Measurements from ENCODE around the gene FAM9A. TPM values are rescaled to one million over a fixed set of nuclear protein-coding genes. Genes with fewer than 3 reads are reported as not detected.

The FAM9A gene
- total RNA-seq (2014; rRNA removed; shearing (Covaris generic)), result not detected in 2 replicates

DNA sequence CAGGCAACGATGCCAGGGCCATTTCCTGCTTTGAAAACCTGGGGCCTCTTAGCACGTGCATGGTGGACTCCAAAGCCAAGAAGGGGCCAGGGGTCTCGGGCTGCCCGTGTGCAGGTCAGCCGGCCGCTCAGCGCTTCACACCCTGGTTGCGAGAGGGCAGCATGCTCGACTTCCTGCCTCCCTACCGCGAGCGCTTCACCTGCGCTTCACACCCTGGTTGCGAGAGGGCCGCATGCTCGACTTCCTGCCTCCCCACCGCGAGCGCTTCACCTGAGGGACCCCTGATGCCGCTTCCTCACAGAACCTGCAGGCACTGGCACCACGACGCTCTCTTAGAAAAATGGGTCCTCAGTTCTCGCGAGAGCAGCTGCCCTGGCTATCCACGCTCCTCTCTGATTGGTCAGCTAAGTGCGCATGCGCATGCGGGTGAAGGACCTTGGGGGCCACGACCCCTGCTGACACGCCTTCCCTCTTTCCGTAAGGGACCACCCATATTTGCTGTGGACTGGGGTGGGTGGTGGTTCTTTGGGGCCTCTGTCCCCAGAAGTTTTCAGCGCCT is at the start of gene FAM9A:
Gene FAM9A (minus strand): TSS at position 343 of the 559 bp plus-strand sequence. CDS start 1,212 bp downstream, outside the sequence.
- no peak for DNase-seq (ENCODE audit: low spot score)

DNA sequence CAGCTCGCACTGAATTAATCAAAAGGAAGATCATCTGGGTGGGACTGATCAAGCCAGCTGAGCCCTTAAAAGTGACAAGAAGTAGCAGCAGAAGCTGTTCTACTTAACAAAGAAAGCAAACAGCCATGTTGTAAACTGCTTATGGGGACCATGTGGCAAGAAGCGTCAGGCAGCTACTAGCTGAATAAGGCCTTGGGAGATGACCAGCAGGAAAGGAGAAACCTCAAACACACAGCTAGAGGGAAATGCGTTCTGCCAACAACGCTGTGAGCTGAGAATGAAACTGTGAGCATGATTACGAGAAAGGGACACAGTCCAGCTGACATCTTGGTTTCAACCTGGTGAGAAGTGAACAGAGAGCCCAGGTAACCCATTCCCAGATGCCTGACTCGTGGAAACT is 49.3 kb upstream of the FAM9A start:
- DNase-seq (ENCODE audit: low spot score), result no peak

DNA sequence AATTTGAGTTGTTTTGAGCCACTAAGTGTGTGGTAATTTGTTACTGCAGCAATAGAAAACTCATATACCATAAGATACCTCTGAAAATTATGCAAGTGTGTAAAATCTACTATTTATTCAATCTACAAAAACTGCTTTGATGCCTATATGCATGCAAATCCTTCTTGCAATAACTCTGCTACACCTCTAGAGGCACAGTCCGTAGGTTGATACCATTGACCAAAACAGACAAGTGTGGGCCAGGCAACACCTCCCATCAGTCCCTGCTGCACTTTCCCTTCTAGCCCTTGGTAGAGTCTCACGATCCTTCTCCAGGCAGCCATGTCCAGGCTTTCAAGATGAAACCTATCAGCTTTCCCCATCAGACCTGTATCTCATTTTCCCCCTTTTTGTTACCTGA is 48.8 kb upstream of the FAM9A start:
- DNase-seq (ENCODE audit: low spot score), result peak; percentile 4

DNA sequence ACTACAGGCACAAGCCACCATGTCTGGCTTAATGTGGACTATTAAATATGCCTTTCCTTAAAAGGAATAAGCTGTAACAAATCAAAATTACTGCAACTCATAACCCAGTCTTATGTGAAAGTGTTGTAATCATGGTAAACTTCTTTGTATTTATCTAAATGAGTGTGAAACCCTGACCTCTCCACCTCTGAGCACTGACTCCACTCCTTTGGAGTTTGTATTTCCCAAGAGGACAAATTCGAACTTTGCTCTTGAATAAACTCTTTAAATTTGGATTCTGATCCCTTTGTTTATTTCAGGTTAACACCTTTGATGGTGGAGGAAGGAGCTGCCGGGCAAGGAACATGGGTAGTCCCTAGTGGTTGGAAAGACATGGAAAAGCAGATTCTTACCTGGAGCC is 48.3 kb upstream of the FAM9A start:
- no peak for DNase-seq (ENCODE audit: low spot score)

DNA sequence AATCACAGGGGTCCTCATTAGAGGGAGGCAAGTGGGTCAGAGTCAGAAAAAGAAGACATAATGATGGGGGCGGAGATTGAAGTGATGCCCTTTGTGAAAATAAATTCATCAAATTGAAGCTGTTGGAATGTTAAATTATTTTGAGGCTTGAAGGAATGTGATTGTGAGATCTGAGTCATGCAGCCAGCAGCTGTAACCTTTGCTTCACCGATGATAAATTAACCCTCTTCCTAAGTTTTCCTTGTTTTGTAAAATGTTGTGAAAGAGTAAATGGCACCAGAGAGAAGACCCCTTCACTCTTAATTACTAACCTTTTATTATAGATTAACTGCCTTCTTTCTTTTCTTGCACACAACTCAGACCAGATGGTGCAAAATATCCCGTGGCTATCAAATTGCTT is 47.7 kb upstream of the FAM9A start:
- peak; percentile 55 for DNase-seq (ENCODE audit: low spot score)

DNA sequence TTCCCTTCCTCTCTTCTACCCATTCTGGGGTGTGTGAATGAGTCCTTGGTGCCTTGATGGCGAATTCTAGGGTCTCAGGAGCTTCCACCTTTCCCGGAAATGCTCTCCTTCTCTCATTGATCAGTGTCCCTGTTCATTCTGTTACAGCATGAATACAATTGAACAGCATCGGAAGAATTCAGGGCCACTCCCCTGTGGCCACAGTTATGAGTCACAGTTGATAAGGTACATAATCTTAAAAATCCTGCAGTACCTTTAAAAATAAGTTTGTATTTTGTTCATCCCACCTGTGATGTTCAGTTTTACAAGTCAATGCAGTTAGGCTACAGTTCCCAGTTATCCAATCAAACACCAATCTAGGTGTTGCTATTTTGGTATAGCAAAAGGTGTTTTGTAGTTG is 47.3 kb upstream of the FAM9A start:
- peak; percentile 4 for DNase-seq (ENCODE audit: low spot score)

DNA sequence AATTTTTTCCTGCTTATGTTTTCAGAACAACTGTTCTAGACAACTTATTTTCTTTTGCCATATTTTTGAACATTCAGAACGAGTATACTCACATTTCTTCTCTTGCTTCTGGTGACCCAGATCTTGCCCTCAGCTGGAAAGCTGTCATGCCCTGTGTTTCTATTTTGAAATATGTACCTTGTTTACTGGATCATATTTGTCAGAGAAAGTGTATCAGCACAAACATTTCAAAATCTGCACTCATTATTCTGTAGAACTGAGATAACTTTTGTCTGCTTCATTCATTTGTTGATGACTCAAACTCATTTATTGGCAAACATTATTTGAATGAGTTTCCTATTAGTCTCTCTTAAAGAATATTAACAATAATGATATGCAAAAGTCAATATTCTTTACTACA is 46.2 kb upstream of the FAM9A start:
- no peak for DNase-seq (ENCODE audit: low spot score)

DNA sequence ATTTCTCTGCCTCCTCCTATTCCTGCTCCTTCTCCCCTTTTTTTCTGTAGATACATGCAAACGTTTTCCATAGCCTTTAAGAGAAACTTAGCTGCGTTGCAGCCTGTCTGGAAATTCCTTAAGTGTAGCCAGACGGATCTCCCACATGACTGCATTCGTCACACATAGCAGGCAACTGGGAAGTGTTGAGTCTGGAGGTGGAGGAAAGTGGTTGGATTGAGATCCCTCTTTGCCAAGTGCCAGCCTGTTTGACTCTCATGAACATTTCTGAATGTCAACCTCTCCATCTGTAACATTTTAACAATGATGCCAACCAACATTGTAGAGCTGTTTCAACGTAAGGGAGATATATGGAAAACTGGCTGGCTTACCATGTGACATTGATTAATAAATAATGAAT is 45.1 kb upstream of the FAM9A start:
- no peak for DNase-seq (ENCODE audit: low spot score)

DNA sequence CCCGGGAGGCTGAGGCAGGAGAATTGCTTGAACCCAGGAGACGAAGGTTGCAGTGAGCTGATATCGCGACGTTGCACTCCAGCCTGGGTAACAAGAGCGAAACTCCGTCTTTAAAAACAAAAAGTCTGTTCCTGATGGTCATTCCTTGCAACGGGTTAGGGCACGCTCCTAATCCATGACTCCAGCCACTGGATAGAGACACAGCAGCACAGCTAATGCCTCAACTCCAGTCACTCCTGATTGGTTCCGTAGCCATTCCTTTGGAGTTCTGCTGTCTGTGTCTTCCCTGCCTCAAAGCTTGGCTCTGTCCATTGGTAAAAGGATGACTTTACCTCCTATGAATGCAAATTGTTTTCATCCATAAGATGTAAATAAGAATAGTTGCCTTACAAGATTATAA is 44.3 kb upstream of the FAM9A start:
- DNase-seq (ENCODE audit: low spot score), result no peak

DNA sequence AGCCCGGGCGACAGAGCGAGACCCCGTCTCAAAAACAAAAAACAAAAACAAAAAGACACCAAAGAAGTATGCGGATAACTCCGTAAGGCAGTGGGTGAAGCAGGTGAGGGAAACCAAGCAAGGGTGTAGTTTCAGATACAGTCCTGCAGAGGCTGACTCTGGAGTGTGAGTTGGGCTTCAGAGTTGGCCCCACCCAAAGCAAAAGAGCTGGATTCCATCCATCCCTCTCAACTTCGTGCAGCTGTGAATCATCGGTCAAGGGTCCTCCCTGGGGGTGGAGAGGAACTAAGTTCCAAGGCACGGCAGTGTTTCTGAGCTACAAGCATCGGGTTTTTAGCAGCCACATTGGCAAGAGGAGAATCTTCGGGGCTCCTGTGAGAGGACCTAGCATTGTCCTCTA is 43.9 kb upstream of the FAM9A start:
- DNase-seq (ENCODE audit: low spot score), result peak; percentile 68

DNA sequence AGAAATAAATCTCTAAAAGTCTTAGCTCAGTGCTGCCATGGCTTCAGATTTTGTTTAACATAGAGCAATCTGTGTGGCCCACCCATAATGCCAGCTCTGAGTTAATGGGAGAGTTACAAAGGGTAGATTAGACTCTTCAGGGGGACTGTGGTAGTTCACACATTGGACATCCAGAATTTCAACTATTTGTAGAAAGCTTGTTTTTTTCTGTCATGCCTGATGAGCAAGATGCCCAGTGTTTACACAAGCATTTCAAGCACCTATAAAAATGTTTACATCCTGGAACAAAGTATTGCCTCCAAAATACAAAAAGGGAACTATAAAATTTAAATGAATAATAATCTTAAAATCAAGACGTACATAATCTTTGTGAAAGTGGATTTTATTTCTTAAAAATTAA is 43.0 kb upstream of the FAM9A start:
- DNase-seq (ENCODE audit: low spot score), result no peak

DNA sequence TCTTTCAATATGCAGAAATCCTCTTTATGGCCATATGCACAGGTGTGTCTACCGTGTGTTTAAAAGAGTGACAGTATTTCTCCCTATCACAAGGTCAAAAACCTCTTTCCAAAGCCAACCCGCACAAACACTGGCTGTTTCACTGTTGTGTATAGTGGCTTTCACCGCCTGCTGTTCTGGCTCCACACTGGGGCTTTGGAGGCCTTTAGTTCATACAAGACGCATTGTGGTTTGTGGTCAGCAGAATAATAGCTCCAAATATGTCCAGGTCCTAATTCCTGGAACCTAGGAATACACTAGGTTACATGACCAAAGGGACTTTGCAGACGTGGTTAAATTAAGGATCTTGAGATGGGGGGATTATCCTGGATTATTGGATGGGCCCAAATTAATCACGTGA is 40.7 kb upstream of the FAM9A start:
- peak; percentile 30 for DNase-seq (ENCODE audit: low spot score)

DNA sequence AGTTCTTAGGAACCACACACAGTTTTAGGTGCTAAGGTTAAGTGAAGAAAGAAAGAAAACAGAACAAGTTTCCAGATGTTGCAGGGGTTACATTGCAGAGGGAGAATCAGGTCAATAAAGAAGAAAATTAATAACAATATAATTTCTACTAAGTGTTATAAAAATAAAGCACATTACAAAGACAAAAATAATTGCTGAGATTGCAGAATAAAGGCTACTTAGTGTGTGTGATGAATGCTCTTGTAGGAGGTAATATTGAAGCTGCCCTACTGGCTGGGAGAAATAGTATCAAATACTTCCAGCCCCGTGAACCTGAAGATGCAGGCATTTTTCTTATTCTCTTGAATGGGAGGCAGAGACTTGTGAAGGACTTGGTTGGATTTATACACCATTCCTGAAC is 33.2 kb upstream of the FAM9A start:
- DNase-seq (ENCODE audit: low spot score), result no peak

DNA sequence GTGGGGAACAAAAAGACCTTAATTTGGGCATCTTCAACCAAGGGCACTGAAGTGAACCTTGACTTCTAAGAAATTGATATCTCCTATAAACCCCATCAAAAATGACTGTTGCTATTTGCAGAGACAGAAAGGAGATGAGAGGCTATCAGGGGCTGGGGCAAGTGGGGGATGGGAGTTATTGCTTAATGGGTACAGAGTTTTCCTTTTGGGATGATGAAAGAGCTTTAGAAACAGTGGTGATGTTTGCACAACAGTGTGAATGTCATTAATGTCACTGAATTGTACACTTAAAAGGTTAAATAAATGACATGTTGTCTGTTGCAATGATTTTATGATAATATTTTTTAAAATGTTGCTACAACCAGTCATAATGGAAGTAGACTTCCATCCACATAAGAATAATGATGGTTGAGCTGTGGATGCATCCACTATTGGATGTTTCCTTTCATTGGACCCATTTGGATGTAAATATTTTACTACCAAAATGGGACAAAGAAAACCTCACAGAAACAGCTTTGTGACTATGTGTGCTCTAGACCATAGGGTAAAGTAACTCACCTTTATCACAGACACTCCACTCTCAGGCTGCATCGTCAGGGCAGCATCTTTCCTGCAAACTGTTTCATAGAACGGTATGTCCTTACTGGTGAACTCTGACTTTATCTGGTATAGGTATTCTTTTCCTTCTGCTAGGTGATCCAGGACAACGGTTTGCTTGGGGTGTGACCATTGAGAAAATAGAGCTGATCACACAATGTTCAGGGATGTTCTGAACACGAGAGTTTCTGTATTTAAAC is 31.6 kb upstream of the FAM9A start:
- DNase-seq (ENCODE audit: low spot score), result no peak

DNA sequence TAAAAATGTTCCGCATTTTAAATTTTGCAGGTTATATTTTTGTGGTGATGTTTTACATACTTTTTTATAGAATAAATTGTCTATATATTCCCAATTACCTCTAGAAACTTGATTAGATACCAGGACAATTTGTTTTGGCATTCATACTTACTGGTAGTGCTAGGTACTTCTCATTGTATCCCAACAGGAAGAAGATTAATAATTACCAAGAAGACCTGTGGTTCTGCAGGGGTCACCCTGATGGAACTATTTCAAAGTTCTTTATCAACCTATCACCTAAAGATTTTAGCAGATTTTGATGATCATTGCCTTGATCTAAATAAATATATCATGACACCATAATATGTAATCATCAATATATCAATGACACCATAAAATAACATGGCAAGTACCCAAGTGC is 22.5 kb upstream of the FAM9A start:
- no peak for DNase-seq (ENCODE audit: low spot score)

DNA sequence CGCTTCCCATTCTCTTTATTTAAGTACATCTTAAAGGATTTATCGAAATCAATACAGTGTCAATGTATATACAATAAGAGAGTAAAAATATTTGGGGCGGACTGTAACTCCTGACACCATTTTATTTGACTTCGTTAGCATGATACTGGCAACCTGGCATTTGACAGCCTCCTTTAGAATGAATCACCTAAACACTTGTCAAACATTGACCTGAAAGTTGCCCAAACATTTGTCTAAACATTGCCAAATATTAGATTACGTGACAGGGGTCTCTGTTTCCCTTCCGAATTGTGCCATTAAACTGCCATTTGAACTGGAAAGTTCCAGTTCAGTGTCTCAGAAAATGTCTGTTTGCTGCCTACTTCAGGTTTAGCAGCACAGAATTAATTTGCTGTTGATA is 20.8 kb upstream of the FAM9A start:
- DNase-seq (ENCODE audit: low spot score), result no peak

DNA sequence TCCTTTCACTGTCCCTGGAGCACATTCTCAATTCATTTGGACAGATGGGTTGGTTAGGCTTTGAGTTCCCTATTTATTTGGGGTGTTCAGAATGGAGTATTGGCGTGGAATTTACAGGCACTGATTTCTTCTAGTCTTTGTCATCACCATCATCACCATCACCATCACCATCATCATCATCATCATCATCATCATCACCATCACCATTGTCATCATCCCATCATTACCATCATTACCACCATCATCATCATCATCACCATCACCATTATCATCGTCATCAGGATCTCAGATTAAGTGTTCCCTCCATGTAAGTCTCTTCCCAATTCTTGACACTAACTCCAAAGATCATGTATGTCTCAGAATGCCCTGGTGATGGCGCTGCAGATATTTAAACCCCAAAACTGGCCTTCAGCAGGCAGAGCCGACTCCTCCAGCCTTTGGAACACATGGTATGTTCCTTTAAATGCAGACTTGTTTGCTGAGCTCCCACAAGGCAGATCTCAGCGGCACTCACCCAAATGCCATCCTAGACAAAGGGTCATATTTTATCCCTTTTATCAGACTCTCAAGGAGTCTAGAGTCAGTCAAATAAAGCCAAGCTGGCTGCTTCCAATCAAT is 19.8 kb upstream of the FAM9A start:
- no peak for DNase-seq (ENCODE audit: low spot score)

DNA sequence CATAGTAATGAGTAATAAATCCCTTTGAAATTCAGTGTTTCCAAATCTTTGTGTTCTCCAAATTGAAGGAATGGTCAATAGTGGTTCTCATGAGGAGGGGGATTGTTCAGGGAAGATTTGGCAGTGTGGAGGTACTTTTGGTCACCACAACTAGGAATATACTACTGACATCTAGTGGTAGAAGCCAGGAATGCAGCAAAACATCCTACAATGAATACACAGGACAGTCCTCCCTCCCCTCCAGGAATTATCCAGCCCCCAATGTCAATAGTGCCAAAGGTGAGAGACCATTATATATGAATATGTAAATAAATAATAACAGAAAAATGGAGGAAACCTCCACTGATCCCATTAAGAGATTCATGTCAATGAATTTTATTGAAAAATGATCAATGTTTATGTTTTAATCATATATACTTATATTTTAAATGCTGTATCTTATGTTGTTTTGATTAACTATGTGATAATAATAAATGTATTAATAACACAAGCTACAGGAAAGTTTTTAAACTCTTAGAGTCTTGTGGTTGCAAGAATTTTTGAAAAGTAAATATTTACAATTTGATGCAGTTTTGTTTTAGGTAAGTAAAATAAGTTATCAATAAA is 14.4 kb upstream of the FAM9A start:
- peak; percentile 60 for DNase-seq (ENCODE audit: low spot score)

DNA sequence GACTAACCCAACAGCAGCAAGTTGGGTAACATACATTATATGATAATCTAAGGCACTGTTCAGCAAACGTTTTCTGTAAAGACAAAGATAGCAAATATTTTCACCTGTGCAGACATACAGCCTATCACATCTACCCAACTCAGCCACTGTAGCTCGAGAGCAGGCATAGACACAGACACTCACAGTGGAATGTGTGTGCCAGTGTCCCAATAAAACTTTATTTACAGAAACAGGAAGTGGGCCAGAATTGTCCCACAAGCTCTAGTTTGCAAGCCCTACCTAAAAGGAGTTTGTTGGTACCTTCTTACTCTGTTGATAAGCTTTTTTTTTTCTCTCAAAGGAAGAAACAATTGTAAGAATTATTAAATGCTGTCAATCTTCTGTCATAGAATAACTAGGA is 11.9 kb upstream of the FAM9A start:
- DNase-seq (ENCODE audit: low spot score), result no peak

DNA sequence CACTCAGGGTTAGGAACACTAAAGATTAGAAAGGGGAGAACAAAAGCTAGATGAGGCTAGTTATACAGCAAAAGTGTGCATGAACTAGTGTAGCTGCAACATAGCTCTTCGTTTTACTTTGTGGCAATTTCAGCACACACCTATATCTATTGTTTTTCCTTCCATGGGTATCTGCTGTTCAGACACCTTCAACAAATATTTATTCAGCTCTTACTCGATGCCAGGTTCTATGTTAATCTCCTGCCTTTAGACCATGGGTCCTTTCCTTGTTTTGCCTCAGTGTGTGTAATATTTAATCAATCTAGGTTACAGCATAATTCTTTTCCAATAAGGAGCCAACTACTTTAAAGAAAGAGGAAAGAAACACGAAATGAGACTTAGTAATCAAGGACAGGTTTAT is 10.4 kb upstream of the FAM9A start:
- DNase-seq (ENCODE audit: low spot score), result no peak

DNA sequence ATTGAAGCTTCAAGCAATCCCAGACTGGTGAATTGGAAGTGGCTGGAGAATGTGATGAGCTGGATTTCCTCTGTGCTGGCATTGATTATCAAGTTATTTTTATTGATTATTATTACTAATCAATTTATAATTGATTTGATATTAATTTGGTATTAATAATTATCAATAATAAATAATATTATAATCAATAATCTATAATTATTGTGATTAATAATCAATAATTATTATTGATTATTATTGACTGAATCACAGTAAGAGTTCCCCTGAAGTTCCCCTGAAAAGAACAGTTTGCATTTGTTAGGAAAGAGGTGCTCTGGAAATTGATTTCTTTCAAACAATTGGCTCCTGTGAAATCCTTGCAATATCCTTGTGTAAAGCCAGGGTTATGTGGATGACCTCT is 7.5 kb upstream of the FAM9A start:
- no peak for DNase-seq (ENCODE audit: low spot score)

DNA sequence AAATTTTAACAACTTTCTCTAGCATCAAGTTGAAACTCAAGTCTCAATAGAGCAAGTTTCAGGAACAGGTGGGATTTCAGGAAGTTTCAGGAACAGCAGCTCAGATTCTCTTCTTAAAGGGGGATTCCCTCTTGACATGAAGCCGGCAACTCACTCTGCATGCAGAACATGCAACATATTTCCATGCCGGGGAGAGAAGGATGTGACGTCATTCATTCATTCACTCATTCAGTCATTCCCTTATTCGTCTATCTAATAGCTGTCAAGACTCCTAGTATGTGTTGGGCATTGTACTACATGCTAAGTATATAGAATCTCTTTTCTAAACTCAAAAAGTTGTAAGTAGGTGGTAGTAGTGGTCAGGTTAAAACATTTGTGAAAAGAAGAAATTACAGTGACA is 4.8 kb upstream of the FAM9A start:
- DNase-seq (ENCODE audit: low spot score), result no peak

DNA sequence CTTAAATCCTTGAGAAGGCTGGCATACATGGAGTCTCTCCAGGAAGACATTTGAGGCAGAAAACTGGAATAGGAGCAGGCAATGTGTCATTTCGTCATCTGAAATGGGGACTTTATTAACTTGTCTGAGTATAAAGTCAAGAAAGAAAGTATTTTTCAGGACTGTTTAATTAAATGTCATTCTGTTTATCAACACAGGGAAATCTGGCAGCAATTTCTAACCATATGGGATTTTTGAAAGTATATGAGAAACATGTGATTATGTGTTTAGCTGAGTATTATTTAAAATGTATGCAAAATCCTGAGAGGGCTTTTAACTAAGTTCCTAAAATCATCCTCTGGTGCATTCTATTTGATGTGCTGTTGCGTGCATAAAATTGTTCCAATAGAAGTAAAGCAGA is 3.9 kb upstream of the FAM9A start:
- no peak for DNase-seq (ENCODE audit: low spot score)
